Measurements from ENCODE around the gene SLC30A2.

GRCh38 chr1:26025517-26025916 is 20.4 kb downstream of the SLC30A2 start:
- TF ChIP-seq MAX (IDR thresholded peaks at IDR 0.05): no peak
- no peak for TF ChIP-seq RNF2 (IDR thresholded peaks at IDR 0.05; ENCODE audit: borderline replicate concordance, low read depth)
- TF ChIP-seq, protein P1, sequence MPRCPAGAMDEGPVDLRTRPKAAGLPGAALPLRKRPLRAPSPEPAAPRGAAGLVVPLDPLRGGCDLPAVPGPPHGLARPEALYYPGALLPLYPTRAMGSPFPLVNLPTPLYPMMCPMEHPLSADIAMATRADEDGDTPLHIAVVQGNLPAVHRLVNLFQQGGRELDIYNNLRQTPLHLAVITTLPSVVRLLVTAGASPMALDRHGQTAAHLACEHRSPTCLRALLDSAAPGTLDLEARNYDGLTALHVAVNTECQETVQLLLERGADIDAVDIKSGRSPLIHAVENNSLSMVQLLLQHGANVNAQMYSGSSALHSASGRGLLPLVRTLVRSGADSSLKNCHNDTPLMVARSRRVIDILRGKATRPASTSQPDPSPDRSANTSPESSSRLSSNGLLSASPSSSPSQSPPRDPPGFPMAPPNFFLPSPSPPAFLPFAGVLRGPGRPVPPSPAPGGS (IDR thresholded peaks at IDR 0.05): no peak
- TF ChIP-seq KDM1A (IDR thresholded peaks at IDR 0.05; ENCODE audit: low read depth): no peak
- TF ChIP-seq SMC3 (IDR thresholded peaks at IDR 0.05): no peak
- TF ChIP-seq ELK1 (IDR thresholded peaks at IDR 0.05; ENCODE audit: low read depth, low read length): no peak
- TF ChIP-seq CTCF (IDR thresholded peaks at IDR 0.05): no peak
- no peak for TF ChIP-seq HOXB5 (CRISPR knock-in tag; IDR thresholded peaks at IDR 0.05)
- TF ChIP-seq EP300 (IDR thresholded peaks at IDR 0.05): no peak
- TF ChIP-seq MYC (IDR thresholded peaks at IDR 0.05; ENCODE audit: borderline replicate concordance, low read length): no peak
